ENCODE data around the gene ZXDC. TPM values are rescaled to one million over a fixed set of nuclear protein-coding genes. Genes with fewer than 3 reads are reported as not detected.

Gene ZXDC
- total RNA-seq, 2 donors from 2014 or later, result 26.5 to 27.0 TPM

GRCh38 chr3:126422571-126423091, 53.1 kb downstream of the ZXDC start:
- no peak overlapping the region for H3K27ac Mint-ChIP-seq

GRCh38 chr3:126422121-126422520, 53.6 kb downstream of the ZXDC start:
- H3K9me3 Mint-ChIP-seq, result peaks cover 11% of the 10 kb centered on the region
- H3K27ac Mint-ChIP-seq, result no peak overlapping the region
- no peaks in the 10 kb centered on the region for H3K27me3 Mint-ChIP-seq
- H3K4me3 Mint-ChIP-seq, result no peak overlapping the region
- H3K36me3 Mint-ChIP-seq (ENCODE audit: low read depth), result no peaks in the 10 kb centered on the region
- H3K4me1 Mint-ChIP-seq, result no peaks in the 10 kb centered on the region
- ATAC-seq (replicated peaks), result no peak

More at GRCh38 chr3:126422571-126423091, 53.1 kb downstream of the ZXDC start:
- Mint-ChIP-seq H3K27me3 (no peaks in the 10 kb centered on the region), H3K4me3 (no peak overlapping the region), H3K4me1 (no peaks in the 10 kb centered on the region), H3K9me3 (peaks cover 11% of the 10 kb centered on the region), H3K36me3 (ENCODE audit: low read depth) (no peaks in the 10 kb centered on the region)
- no peak for ATAC-seq (replicated peaks)

- Mint-ChIP-seq H3K4me3 (no peak overlapping the region), H3K4me1 (no peaks in the 10 kb centered on the region), H3K9me3 (peaks cover 6% of the 10 kb centered on the region), H3K27ac (no peak overlapping the region), H3K36me3 (ENCODE audit: low read depth) (no peaks in the 10 kb centered on the region), H3K27me3 (peaks cover 3% of the 10 kb centered on the region)
- no peak for ATAC-seq (replicated peaks)
Measured at GRCh38 chr3:126421573-126422119, 54.0 kb downstream of the ZXDC start.

GRCh38 chr3:126419886-126420786, 55.6 kb downstream of the ZXDC start:
- no peaks in the 10 kb centered on the region for H3K9me3 Mint-ChIP-seq
- no peak overlapping the region for H3K27ac Mint-ChIP-seq
- no peak for ATAC-seq (replicated peaks)
- H3K27me3 Mint-ChIP-seq, result peaks cover 6% of the 10 kb centered on the region
- no peaks in the 10 kb centered on the region for H3K36me3 Mint-ChIP-seq (ENCODE audit: low read depth)
- H3K4me3 Mint-ChIP-seq, result no peak overlapping the region
- H3K4me1 Mint-ChIP-seq, result no peaks in the 10 kb centered on the region

DNA sequence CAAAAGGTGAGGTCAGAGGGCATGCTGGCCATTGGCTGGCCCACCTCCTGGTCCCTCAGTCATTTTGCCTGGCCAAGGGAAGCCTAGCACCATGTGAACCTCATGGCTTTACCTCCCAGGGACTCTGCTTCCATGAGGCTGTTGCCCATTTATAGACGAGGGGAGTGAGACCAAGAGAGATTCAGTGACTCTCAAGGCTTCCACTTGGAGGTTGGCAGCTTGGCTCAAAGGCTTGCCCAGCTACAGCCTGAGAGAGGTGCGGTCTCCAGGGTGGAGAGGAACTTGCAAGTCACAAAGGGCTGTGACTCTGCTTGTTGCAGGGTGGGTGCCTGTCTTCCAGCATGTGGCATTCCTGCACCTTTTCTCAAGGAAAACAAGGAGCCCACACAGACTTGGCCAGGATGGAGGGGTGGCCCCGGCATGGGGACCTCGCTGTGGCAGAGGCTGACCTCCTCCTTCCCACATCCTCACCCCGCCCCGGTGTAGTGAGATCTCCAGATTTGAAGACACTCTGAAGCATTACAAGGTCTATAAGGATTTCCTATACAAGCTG, 56.5 kb downstream of the ZXDC start:
- Mint-ChIP-seq H3K36me3 (ENCODE audit: low read depth) (no peaks in the 10 kb centered on the region), H3K9me3 (no peaks in the 10 kb centered on the region), H3K4me1 (no peaks in the 10 kb centered on the region), H3K27ac (no peak overlapping the region), H3K27me3 (peaks cover 15% of the 10 kb centered on the region), H3K4me3 (no peak overlapping the region)
- no peak for ATAC-seq (replicated peaks)

DNA sequence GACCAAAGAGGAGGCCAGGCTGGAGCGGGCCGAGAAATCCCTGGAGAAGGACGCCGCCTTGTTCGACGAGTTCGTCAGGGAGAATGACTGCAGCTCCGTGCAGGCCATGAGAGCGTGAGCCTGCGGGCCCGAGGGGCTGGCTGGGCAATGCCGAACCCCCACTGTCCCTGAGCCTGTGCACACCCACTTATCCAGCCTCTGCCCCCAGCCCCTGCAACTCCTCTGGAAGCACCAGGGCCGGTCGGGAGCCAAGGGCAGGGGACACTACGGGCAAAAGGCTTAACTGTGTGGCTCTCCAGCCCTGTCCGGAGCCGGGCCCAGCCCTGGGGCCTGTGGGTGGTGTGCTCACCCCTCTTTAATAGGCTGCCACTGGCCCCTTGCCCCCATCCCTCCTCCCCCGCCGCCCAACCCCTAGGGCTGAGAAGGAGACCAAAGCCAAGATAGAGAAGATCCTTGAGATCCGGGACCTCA, 57.0 kb downstream of the ZXDC start:
- H3K4me3 Mint-ChIP-seq, result no peak overlapping the region
- H3K9me3 Mint-ChIP-seq, result no peaks in the 10 kb centered on the region
- H3K27ac Mint-ChIP-seq, result no peak overlapping the region
- no peaks in the 10 kb centered on the region for H3K4me1 Mint-ChIP-seq
- no peak for ATAC-seq (replicated peaks)
- no peaks in the 10 kb centered on the region for H3K36me3 Mint-ChIP-seq (ENCODE audit: low read depth)
- H3K27me3 Mint-ChIP-seq, result peaks cover 17% of the 10 kb centered on the region

DNA sequence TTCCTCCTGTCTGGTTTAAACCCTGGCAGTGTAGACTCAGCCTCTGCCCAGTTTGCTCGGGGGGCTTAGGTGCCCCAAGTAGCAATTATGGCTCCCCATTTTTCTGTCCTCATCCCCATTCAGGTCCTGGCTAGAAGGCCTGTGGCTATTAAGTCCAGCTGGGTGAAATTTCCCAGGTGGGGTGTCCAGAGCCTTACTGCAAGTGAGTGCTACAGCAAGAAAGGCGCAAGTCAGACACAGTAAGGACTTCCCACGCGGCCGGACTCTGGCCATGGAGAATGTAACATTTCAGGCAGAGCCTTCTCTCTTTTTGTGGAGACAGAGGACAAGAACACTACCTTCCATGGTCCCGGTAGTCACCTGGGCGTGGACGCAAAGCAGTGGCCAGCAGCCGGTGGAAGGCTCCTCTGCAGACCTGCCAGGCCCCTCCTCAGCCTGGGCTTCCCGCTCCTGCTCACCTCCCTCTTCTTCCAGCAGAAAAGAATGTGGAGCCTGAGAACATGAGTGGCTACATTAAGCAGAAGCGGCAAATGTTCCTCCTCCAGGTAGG, 57.6 kb downstream of the ZXDC start:
- no peak overlapping the region for H3K4me3 Mint-ChIP-seq
- peaks cover 17% of the 10 kb centered on the region for H3K27me3 Mint-ChIP-seq
- no peaks in the 10 kb centered on the region for H3K4me1 Mint-ChIP-seq
- no peaks in the 10 kb centered on the region for H3K9me3 Mint-ChIP-seq
- H3K36me3 Mint-ChIP-seq (ENCODE audit: low read depth), result no peaks in the 10 kb centered on the region
- H3K27ac Mint-ChIP-seq, result no peak overlapping the region
- no peak for ATAC-seq (replicated peaks)

- Mint-ChIP-seq H3K4me1 (no peaks in the 10 kb centered on the region), H3K27me3 (peaks cover 22% of the 10 kb centered on the region), H3K9me3 (no peaks in the 10 kb centered on the region), H3K36me3 (ENCODE audit: low read depth) (no peaks in the 10 kb centered on the region), H3K4me3 (no peak overlapping the region), H3K27ac (no peak overlapping the region)
- no peak for ATAC-seq (replicated peaks)
Measured at GRCh38 chr3:126417515-126417914, 58.2 kb downstream of the ZXDC start.

DNA sequence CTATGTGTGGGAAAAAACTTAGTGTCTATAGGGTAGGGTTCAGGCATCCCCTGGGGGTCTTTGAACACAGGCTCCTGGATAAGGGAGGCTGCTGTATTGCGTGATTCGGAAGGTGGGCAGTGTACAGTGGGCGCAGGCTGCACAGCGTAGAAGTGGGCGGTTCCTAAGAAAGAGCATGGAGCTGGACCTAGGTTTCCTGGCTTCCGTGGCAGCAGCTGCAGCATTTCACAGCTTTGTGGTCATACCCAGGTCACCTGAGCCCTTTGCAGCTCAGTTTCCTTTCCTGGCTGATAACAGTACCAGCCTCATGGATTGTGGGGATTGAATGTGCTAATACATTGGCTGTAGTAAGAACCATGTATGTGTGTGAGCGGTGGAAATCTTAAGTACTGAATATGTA, 58.7 kb downstream of the ZXDC start:
- peaks cover 27% of the 10 kb centered on the region for H3K27me3 Mint-ChIP-seq
- no peak overlapping the region for H3K4me3 Mint-ChIP-seq
- no peaks in the 10 kb centered on the region for H3K9me3 Mint-ChIP-seq
- no peak for ATAC-seq (replicated peaks)
- H3K36me3 Mint-ChIP-seq (ENCODE audit: low read depth), result no peaks in the 10 kb centered on the region
- H3K27ac Mint-ChIP-seq, result no peak overlapping the region
- H3K4me1 Mint-ChIP-seq, result no peaks in the 10 kb centered on the region

GRCh38 chr3:126415661-126416591, 59.8 kb downstream of the ZXDC start:
- no peaks in the 10 kb centered on the region for H3K36me3 Mint-ChIP-seq (ENCODE audit: low read depth)
- no peaks in the 10 kb centered on the region for H3K4me1 Mint-ChIP-seq
- no peaks in the 10 kb centered on the region for H3K9me3 Mint-ChIP-seq

DNA sequence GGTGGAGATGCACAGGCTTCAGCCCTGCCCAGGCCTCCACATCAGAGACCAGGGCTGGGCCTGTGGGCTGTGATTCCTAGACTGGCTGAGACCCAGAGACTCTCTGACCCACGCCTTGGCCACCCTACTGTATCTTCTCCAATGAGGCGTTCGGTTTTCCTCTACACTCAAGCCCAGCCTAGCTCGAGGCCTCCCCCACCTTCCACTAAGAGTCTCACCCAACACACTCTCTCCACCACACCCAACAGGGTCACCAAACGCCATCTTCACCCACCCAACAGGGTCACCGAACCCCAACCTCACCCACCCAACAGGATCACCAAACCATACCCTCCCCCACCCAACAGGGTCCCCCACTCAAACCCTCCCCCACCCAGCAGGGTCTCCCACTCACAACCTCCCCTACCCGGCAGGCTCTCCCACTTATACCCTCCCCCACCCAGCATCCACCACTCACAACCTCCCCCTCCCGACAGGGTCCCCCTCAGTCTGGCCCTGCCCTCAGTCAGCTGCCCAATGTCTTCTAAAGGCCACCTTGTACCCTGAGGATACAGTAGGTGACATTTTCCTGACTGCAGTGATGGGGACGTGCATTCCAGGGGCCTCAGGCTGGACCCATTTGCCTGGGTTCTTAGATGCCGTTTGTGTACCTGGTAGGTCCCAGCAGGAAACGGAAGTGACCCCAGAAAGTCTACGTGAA, 60.6 kb downstream of the ZXDC start:
- Mint-ChIP-seq H3K4me3 (no peak overlapping the region), H3K27me3 (peaks cover 42% of the 10 kb centered on the region), H3K36me3 (ENCODE audit: low read depth) (no peaks in the 10 kb centered on the region), H3K4me1 (no peaks in the 10 kb centered on the region), H3K27ac (no peak overlapping the region), H3K9me3 (no peaks in the 10 kb centered on the region)
- ATAC-seq (replicated peaks), result no peak

More at GRCh38 chr3:126415661-126416591, 59.8 kb downstream of the ZXDC start:
- H3K4me3 Mint-ChIP-seq, result no peak overlapping the region
- H3K27ac Mint-ChIP-seq, result no peak overlapping the region
- H3K27me3 Mint-ChIP-seq, result peaks cover 37% of the 10 kb centered on the region
- ATAC-seq (replicated peaks), result no peak

DNA sequence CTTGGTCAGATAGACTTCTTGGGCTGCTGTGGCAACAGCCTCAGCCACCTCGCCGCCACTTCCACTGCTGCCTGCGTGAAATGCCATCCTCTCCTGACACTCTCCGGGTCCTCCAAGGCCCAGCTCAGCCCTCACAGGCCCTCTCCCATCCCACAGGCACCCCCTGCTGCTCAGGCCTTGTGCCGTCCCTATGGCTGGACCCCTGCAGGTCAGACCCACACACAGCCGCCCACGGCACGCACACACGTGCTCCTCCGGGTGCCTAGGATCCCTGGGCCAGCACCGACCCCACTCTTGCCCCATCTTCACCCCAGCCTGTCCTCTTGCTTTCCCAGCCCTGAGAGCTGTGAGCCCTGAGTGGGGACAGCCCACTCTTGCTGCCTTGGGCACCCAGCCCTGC, 61.3 kb downstream of the ZXDC start:
- H3K4me1 Mint-ChIP-seq, result no peaks in the 10 kb centered on the region

DNA sequence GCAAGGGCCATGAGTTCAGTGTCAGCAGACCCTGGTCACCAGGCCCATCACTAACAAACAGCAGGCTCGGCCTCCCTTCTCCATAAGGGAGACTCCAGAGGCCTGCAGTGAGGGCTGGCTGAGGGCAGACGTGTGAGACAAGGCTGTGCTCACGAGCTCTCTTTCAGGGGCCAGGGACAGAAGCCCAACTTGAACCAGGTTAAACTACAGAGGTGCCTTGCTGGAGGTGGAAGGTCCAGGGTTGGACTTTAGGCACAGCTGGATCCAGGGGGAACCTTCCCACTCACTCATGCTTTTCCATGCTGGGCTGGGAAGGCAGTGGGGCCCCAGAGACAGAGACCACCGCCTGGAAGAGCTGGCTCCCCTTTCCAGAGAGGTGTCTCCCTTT, 62.0 kb downstream of the ZXDC start:
- no peak for ATAC-seq (replicated peaks)
- no peaks in the 10 kb centered on the region for H3K36me3 Mint-ChIP-seq (ENCODE audit: low read depth)
- no peak overlapping the region for H3K27ac Mint-ChIP-seq
- peaks cover 47% of the 10 kb centered on the region for H3K27me3 Mint-ChIP-seq
- H3K9me3 Mint-ChIP-seq, result no peaks in the 10 kb centered on the region
- H3K4me1 Mint-ChIP-seq, result no peaks in the 10 kb centered on the region
- no peak overlapping the region for H3K4me3 Mint-ChIP-seq

More for the DNA sequence above, 61.3 kb downstream of the ZXDC start:
- ATAC-seq (replicated peaks), result no peak
- Mint-ChIP-seq H3K27ac (no peak overlapping the region), H3K36me3 (ENCODE audit: low read depth) (no peaks in the 10 kb centered on the region), H3K9me3 (no peaks in the 10 kb centered on the region), H3K4me3 (no peak overlapping the region), H3K27me3 (peaks cover 42% of the 10 kb centered on the region)
